GM19351 (cell line): Measurements from ENCODE around the gene GH1.
"Not testable (repeated sequence)": the region's sequence is repeated elsewhere in the genome, so short reads cannot be mapped to it uniquely, and the experiment has no call there.

Source experiments
- ATAC-seq: cut with Tn5 transposase; IDR thresholded peaks from one replicate; pipeline ENCODE4 v1.9.1; 2021; ENCODE audit warnings: mild to moderate bottlenecking, moderate library complexity; ENCODE audit not compliant: unreplicated experiment

GH1 gene

GRCh38 chr17:63928172-63928666, 9.6 kb upstream of the GH1 start:
- no peak for ATAC-seq

- ATAC-seq = no peak
These were observed 9.0 kb upstream of the GH1 start for GRCh38 chr17:63927464-63928171.

GRCh38 chr17:63926164-63926563, 7.5 kb upstream of the GH1 start:
- ATAC-seq = no peak

GRCh38 chr17:63925615-63926014, 7.0 kb upstream of the GH1 start:
- no peak for ATAC-seq

- ATAC-seq = not testable (repeated sequence)
These were observed 3.8 kb upstream of the GH1 start for GRCh38 chr17:63922402-63922801.

- ATAC-seq = not testable (repeated sequence)
These were observed 2.1 kb upstream of the GH1 start for GRCh38 chr17:63920779-63921178.

GRCh38 chr17:63920050-63920449, 1.4 kb upstream of the GH1 start:
- ATAC-seq = not testable (repeated sequence)

GRCh38 chr17:63919311-63919723, 678 bp upstream of the GH1 start:
- ATAC-seq = peak; percentile 65

- no peak for ATAC-seq
These were observed 334 bp downstream of the GH1 start for GRCh38 chr17:63918305-63918704.

GRCh38 chr17:63917646-63918045, 993 bp downstream of the GH1 start:
- no peak for ATAC-seq

- not testable (repeated sequence) for ATAC-seq
These were observed 1.4 kb downstream of the GH1 start for GRCh38 chr17:63917206-63917605.

GRCh38 chr17:63916566-63917185, 2.0 kb downstream of the GH1 start:
- no peak for ATAC-seq

- ATAC-seq = peak; percentile 40
These were observed 2.9 kb downstream of the GH1 start for GRCh38 chr17:63915753-63916152.

GRCh38 chr17:63914471-63914870, 4.2 kb downstream of the GH1 start:
- no peak for ATAC-seq

- no peak for ATAC-seq
These were observed 7.0 kb downstream of the GH1 start for GRCh38 chr17:63911657-63912100.

- ATAC-seq = no peak
These were observed 7.5 kb downstream of the GH1 start, which contains the start of gene CSHL1 for GRCh38 chr17:63911041-63911635. CSHL1 (minus strand) TSS chr17:63911258; CDS start chr17:63911196, 62 bp downstream.

- ATAC-seq = no peak
These were observed 8.5 kb downstream of the GH1 start for GRCh38 chr17:63910096-63910495.

GRCh38 chr17:63909586-63909985, 9.1 kb downstream of the GH1 start:
- ATAC-seq = not testable (repeated sequence)

- ATAC-seq = not testable (repeated sequence)
These were observed 11.4 kb downstream of the GH1 start for GRCh38 chr17:63907161-63907778.

GRCh38 chr17:63904796-63905195, 13.8 kb downstream of the GH1 start:
- ATAC-seq = not testable (repeated sequence)

GRCh38 chr17:63903787-63904201, 14.8 kb downstream of the GH1 start:
- not testable (repeated sequence) for ATAC-seq
